ENCODE results near the gene NRIP3.
"Not testable (repeated sequence)": the region's sequence is repeated elsewhere in the genome, so short reads cannot be mapped to it uniquely, and the experiment has no call there.

Gene NRIP3

DNA sequence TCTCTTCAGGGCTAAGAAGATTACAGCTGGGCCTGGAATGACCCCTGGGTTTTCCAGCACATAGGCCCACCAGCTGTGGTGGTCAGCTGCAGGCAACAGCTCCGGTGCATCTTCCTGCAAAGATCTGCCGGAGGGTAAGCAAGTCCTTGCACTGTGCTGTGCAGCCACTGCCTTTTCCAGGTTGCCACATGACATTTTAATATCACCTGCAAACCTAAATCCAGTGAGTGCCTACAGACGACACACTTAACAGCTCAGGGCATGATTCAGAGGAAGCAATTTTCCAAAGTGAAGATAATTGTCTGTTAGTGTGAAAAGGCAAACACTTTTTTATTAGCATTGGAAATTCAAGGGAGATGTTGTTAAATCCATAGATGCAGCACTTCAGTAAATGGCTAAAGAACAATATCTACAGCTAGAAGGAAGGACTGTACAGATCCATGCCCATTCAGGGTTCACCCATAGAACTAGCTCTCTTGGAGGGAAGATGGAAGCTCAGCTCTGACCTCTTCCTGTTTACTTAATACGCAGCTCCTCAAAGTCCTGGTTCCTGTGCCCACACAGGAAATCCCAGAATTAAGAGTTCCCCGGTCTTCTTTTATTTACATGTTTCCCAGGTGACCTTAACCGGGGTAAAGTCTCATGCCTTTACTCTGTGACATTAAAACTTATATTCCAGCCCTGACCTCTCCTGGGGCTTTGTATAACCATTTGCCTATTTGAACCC lies 13.3 kb upstream of the NRIP3 start:
- DNase-seq (ENCODE audit: low spot score): no peak
- FAIRE-seq: no peak

DNA sequence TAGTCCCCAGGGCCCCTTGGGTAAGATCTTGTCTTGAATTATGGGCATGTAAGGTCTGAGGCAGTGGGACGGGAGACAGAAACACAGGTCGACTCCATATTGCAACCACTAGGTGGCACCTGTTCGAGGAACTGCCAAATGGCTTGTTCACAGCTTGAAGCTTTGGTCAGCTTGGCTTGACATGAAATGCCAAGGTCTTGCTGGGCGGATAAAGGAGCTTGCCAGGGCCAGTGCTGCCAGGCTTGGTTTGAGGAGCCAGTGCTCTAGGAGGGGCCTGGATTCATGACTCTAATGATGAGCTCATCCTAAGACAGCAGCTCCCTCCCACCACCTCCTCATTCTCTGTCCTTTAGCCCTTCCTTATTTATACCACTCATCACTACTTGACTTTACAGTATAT lies 11.9 kb upstream of the NRIP3 start:
- DNase-seq (ENCODE audit: low spot score) (peak; percentile 51), FAIRE-seq (no peak)

DNA sequence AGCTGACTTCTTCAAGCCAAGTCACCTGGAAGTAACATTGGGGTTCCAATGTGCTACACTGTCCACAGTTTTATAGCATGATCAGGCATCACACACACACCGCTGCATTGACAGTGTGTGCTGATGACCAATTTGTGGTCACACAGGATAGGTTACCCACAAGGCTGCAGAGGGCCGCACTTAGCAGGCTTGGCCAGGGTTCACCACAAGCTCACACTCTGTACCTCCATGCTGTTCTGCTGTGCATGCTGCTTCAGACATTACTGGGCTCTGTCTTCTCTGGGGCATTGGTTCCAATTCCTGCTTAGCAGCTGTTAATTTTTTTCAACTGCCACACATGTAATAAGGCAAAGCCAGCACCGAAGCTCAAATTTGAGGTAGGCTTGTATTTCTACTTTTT lies 11.0 kb upstream of the NRIP3 start:
- DNase-seq (ENCODE audit: low spot score) (no peak), FAIRE-seq (no peak)

DNA sequence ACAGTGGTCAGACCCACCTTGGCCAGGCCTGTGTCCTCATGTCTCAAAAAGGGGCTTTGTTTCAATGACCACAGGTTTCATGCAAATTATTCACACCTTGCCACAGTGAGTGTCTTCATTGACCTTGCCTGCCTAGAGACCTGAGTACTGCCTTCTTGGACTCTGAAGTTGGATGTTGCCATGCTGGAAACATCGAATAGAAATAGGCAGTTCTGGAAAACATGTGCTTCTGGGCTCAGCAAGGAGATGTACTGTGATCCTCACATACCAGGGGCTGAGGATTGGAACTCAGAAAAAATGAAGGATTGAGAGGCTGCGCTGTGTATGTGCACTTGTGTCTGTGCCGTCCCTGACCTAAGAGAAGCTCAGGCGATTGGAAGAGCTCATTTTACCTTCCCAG lies 9.6 kb upstream of the NRIP3 start:
- FAIRE-seq: no peak
- DNase-seq (ENCODE audit: low spot score): no peak

DNA sequence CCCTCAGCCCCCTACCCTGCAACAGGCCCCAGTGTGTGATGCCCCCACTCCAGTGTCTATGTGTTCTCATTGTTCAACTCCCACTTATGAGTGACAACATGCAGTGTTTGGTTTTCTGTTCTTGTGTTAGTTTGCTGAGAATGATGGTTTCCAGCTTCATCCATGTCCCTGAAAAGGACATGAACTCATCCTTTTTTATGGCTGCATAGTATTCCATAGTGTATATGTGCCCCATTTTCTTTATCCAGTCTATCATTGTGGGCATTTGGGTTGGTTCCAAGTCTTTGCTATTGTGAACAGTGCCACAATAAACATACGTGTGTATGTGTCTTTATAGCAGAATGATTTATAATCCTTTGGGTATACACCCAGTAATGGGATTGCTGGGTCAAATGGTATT lies 5.7 kb upstream of the NRIP3 start:
- DNase-seq (ENCODE audit: low spot score); FAIRE-seq: not testable (repeated sequence)

DNA sequence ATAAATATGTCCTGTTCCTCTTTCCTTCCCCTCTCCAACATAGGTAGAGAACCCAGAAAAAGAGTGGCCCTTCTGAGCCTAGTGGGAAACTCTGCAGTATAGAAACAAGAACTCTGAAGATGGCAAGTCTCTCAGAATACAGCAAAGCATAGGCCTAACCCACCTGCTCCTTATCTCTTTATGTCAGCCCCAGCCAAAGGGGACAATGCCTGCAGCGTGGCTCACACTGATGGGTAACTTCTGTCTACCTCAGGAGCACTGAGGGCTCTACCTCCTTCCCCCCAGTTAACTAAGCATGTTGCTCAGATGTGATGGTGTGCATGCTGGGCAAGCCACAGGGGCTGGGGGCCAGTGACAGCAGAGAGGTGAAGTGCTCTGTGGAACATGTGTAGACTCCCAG lies 4.9 kb upstream of the NRIP3 start:
- FAIRE-seq (no peak), DNase-seq (ENCODE audit: low spot score) (no peak)

DNA sequence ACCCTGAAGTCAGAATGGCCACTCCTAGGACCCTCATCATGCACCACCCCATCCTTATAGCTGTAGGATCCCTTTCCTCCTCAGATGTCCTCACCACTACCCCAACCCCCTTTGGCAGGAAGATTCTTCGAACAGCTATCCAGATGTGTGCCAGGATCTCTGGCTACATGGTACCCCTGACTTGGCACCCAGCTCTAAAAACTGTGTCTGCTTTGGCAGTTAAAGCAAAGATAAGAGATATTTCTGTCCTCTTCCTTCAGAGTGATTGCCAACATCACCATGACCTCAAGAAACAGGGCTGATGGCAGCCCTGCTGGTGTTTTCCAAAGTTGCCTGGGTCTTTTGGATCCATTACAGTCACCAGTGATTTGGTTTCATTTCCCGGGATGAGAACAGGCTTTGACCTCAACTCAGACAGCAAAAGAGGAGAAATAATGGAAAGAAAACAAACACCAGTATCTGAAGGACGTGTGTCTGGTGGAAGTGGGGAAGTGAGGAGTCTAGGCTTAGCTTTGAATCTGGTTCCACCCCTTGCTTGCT lies 4.3 kb upstream of the NRIP3 start:
- FAIRE-seq: no peak

DNA sequence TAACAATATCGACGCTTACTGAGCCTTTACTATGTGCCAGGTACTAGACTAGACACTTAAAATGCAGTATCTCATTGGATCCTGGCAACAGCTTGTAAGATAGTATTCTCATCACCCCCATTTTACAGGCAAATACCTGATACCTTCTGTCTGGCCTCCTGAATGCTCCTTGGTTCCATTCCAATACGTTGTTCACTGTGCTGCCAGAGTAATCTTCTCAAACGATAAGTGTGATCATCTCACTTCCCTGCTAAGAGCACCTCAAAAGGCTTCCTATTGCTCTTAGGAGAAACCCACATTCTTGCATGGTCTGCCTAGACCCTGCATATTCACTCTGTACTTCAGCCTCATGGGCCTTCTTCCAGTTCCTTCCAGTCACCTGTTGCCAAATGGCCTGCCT lies 1.3 kb upstream of the NRIP3 start:
- no peak for FAIRE-seq
- no peak for DNase-seq (ENCODE audit: low spot score)

More for the DNA sequence above, 4.3 kb upstream of the NRIP3 start:
- DNase-seq (ENCODE audit: low spot score): no peak

DNA sequence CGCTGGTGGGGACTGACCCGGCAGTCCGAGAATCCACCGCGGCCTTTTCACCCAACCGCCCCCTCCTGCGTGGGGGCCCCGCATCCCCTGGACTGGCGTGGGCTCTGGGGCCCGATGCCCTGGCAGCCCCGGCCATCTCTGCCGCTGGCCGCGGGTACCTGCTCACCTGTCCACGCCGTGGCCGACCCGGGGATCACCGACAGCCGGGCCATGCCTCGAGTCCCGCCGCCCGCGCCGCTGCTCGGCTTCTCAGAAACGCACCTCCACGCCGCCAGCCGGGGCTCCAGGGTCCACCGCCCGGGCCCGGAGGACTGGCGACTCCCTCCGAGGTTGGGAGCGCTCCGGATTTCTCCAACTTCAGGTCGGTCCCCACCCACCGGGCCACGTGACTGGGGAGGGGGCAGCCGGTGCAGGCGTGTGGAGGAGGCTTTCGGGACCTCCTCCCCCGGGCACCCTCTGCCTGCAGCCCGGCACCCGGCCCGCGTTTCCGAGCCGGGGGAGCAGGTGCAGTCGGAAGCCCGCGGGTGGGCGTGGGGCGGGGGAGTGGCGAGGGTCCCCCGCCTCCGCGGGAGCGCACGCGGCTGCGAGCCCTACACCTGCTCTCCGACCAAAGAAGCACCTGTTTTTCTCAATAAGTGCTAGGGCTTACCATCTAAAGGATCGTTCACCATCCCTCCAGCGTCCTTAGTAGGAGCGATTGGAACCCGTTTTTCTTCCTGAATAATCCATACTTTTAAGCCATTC lies 554 bp upstream of the NRIP3 start:
- no peak for DNase-seq (ENCODE audit: low spot score)
- no peak for FAIRE-seq

DNA sequence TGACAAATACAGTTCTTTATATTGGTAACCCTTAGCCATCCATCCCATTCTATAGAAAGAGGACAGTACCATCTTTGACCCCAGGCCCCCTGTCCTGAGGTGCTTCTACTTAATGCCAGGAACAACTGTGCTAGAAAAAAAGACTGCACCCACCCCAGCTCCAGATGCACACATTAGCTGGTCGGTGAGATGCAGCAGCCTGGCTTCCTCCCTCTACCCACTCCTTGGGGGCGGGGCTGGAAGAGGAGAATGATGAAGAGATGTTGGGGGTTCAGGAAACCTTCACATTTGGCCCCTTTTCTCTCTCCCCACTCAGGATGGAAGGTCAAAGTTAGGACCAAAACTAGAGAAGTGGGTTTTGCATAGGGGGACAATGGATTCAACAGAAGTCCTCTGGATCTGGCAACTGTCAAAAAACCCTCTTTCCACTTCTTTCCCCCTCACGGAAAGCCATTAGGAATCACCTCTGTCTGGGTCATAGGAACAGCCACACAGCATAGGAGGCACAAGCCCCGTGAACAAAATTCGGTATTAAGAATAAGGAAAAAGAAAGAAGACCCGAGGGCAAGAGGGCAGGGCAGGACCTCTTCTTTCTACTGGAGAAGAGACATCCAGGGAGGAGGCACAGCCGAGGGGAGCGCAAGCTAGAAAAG lies 755 bp downstream of the NRIP3 start:
- no peak for DNase-seq (ENCODE audit: low spot score)
- no peak for FAIRE-seq

DNA sequence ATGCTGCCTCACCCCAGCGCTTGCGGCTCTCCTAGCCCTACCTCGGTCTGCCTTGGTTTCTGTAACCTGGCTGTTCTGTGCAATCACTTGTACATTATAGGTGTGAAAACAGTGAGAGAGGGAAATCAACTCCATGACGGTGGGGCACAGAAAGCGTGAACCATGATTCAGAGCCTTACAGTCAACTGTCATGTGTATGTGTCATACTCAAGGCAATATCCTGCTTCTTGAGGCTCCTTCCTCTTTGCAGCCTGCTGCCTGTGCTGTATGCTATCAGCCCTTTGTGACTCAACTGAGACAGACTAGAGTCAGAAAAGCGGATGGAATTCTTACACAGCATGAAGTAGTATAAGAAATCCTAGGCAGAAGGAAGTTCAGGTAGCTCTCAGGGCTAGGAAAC lies 2.1 kb downstream of the NRIP3 start:
- peak; percentile 84 for FAIRE-seq
- DNase-seq (ENCODE audit: low spot score): peak; percentile 90

DNA sequence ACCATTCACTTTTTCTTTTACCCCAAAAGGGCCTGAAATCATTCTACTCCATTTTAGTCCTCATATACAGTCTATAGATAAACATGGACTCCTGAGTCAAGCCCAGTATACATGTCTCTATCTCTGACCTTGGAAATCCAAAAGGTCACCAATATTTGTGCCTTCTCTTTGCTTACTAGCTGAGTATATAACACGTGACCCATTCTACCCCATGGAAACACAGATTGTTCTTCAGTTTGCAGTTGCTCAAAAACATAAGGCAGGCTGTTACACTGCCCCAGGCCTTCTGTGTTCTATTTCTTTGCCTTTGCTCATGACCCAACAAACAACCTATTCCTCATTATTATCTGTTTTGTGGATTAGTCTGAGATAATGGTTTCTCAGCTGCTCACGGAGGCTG lies 5.8 kb downstream of the NRIP3 start:
- no peak for DNase-seq (ENCODE audit: low spot score)
- no peak for FAIRE-seq

DNA sequence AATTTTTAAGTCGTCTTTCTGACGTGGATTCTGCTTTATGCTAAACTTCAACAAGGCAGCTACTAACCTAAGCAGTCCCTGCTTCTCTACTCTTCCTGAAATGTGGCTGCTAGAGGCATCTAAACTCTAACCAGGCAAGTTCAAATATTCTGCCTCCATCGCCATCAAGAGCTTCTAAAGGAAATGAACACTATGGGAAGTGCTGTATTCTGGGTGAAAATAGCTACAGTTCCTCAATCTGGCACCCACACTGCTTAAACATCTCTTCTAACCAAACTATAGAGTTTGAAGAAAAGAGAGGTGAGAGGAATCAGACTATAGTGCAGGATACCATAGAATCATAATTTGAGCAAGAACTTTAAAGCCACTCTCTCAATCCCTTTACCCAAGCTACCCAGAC lies 6.3 kb downstream of the NRIP3 start:
- FAIRE-seq: no peak

DNA sequence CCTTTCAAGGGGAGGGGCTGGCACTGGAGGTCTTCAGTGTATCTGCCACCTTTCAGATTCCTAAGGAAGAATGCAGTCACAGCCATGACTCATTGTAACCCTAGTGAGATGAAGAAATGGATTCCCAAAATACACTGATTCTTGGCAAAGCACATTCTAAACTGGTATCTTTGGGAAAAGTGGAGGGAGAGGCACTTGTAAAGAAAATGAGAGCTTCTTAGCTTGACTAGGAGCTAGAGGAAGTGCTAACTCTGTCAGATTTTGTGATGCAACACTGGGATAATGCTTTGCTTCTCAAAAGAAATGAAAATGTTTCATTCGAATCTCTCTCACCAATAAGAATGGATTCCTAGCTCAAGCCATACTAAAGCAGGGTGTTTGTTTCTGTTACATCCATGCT lies 14.3 kb downstream of the NRIP3 start:
- no peak for FAIRE-seq
- DNase-seq (ENCODE audit: low spot score): no peak

More for the DNA sequence above, 6.3 kb downstream of the NRIP3 start:
- no peak for DNase-seq (ENCODE audit: low spot score)

DNA sequence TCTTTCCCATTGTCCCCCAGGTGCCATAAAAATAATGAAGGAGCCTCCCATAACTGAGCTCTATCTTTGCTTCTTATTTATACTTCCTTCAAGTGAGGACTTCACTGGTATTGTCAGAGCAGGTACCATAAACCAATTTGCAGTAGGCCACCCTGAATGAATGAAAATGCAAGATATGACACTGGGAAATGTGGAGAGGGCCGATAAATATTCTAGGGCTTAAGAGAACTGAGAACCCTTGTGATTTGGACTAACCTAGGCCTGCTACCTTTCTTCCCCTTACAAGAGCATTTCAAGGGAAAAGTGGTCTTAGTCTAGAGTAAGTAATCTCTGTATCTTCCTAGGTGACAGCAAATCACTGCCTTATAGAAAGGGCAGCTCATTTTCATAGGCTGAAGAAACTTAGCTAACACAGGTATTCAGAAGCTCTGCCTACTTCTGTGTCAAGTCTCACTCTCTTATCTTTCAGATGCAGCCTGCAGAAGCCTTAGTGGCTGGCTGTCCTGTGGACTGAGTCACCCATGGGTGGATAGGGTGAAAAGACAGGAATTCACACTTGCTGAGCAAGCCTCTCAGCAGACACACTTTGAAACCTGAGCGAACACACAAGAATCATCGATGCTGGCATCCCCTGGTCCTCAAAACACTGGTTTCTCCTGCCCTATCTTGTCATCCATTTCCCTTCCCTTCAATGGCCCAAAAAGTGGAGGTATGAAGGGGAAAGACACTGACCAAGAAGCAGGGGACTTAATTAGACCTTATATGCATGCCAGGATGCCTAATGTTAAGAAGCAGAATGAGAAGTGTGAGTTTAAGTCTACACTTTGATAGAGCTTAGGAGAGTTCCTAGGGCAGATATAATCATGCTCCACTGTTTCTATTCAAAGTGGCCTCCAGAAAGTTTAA lies 15.2 kb downstream of the NRIP3 start:
- DNase-seq (ENCODE audit: low spot score): peak; percentile 49
- FAIRE-seq: no peak

DNA sequence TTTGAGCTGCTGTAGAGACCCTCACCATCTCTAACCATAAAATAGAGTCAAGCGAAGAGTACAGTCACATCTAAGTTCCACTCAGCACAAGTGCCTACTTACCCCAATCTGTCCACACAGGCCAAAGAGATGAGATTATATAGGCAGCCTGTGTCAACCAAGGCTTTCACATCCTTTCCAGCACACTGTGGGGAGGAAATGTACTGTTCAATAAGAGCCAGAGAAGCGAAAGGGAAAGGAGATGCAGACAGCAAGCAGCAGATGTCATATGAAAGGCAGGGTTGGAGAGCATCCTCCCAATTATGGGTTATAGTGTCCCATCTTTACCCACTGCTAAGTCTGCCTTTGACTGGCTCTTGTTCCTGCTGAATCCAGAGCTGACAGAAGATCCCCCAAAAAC lies 16.4 kb downstream of the NRIP3 start:
- DNase-seq (ENCODE audit: low spot score): no peak
- FAIRE-seq: no peak

DNA sequence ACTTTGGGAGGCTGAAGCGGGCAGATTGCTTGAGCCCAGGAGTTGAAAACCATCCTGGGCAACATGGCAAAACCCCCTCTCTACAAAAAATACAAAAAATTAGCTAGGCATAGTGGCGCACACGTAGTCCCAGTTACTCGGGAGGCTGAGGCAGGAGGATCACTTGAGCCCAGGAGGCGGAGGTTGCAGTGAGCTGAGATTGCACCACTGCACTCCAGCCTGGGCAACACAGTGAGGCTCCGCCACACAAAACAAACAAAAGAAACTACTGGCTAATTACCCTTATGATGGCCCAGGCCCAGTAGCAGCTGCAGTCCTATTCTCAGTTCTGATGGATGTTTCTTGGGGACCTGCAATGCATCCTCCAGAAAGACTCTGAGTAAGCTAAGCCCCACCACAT lies 17.0 kb downstream of the NRIP3 start:
- DNase-seq (ENCODE audit: low spot score); FAIRE-seq: not testable (repeated sequence)

DNA sequence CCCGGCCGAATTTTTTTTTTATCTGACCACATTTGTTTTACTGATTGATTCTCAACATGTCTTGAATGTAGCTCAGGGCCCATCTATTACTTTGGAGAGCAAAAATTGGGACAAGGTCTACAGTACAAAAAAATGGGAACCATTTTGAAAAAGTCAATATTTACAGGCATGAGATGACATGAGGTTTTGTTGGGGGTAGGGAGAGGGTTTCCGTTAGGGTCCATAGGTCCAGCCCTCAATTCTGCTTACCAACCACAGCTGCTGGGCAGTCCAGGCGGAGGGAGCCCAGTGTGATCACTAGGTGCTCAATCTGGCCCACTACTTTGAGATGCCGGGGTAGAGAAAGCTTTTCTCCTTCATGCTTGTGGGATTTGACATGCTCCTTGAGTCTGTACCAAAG lies 18.3 kb downstream of the NRIP3 start:
- no peak for FAIRE-seq
- no peak for DNase-seq (ENCODE audit: low spot score)

DNA sequence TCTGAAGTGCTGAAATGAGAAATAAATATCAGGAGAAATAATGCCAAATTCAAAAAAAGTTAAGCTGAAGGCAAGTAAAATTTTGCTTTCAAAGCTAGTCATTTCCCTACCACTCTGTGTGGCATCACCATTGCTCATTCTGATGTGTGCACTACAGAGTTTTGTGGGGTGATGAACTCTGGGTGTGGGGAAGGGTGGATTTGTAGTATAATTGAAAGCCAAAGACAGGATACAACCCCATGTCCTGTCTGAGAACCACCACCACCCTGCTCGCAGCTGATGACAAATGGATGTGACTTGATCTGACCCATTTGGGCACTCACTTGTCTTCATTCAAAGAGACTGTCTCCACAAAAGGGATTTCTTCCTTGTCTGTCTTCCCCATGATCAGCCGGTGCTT lies 20.2 kb downstream of the NRIP3 start:
- DNase-seq (ENCODE audit: low spot score) (no peak), FAIRE-seq (no peak)

DNA sequence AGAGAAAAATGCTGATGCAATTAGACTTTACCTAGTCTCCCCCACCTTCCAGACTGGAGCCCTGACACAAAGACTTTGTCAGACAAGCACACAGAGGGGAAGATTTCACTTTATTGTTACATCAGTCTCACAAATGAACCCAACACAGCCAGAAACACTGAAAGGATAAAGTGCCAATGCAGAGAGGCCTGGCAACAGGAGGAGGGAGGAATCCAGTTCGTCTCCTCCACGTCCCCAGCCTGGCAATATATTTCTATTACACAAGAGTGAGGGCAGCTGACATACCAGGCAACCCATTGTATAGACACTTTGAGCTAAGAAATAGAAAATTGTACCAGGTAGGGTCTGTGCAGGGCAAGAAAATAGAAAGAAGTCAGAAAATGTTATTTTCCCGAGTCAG lies 23.3 kb downstream of the NRIP3 start:
- FAIRE-seq: no peak
- DNase-seq (ENCODE audit: low spot score): no peak

DNA sequence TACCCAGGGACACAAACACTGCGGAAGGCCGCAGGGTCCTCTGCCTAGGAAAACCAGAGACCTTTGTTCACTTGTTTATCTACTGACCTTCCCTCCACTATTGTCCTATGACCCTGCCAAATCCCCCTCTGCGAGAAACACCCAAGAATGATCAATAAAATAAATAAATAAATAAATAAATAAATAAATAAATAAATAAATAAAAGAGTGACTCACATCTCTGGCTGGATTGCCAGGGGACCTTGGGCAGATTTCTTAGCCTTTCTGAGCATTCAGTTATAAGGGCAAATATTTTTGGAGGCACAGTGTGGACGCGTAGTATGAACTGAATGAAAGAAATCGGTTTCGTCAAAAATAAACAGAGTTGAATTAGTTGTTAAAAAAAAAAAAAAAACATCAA lies 24.4 kb downstream of the NRIP3 start:
- DNase-seq (ENCODE audit: low spot score); FAIRE-seq: not testable (repeated sequence)
